Subcutaneous abdominal adipose tissue (tissue), 5 donors: ENCODE data around the gene C1orf53.

Experiments
- H3K27ac ChIP-seq: one replicate; pipeline ENCODE4 v1.7.0; 2013; ENCODE audit warnings: low read depth, mild to moderate bottlenecking, inconsistent platforms, low read length, moderate library complexity
- H3K27me3 ChIP-seq, 5 donors: one replicate each; pipeline ENCODE4 v1.7.0; 2013; ENCODE audit warnings: low read length in 5 of 5, inconsistent platforms in 1 of 5; ENCODE audit not compliant: control insufficient read depth in 5 of 5, insufficient read depth in 4 of 5
- H3K36me3 ChIP-seq, 5 donors: one replicate each; pipeline ENCODE4 v1.7.0; 2013; ENCODE audit warnings: low read length in 5 of 5; ENCODE audit not compliant: control insufficient read depth in 5 of 5, insufficient read depth in 5 of 5
- H3K4me1 ChIP-seq, 5 donors: one replicate each; pipeline ENCODE4 v1.7.0; 2013; ENCODE audit warnings: low read length in 5 of 5, mild to moderate bottlenecking in 3 of 5, moderate library complexity in 1 of 5; ENCODE audit not compliant: control insufficient read depth in 5 of 5, insufficient read depth in 5 of 5
- H3K4me3 ChIP-seq, 5 donors: one replicate each; pipeline ENCODE4 v1.7.0; 2013; ENCODE audit warnings: low read length in 5 of 5, low read depth in 1 of 5
- H3K9ac ChIP-seq, 5 donors: one replicate each; pipeline ENCODE4 v1.7.0; 2013; ENCODE audit warnings: low read length in 5 of 5, mild to moderate bottlenecking in 4 of 5, moderate library complexity in 3 of 5
- H3K9me3 ChIP-seq, 5 donors: one replicate each; pipeline ENCODE4 v1.7.0; 2013; ENCODE audit warnings: low read length in 5 of 5; ENCODE audit not compliant: control insufficient read depth in 5 of 5
- donor health status: healthy.
- donor health status: healthy.
- donor health status: healthy.
- donor health status: healthy.
- donor health status: healthy.

C1orf53 gene

GRCh38 chr1:197920067-197920396 is 17.6 kb downstream of the C1orf53 start:
- peaks cover 3 to 53% (median 47%) of the 10 kb centered on the region in 5 donors for H3K4me1 ChIP-seq
- no peaks in the 10 kb centered on the region for H3K36me3 ChIP-seq
- H3K9ac ChIP-seq, result no peak overlapping the region
- peak overlapping the region in 2 of 5 donors; percentile 22 to 28 for H3K4me3 ChIP-seq
- peaks cover 63 to 78% (median 75%) of the 10 kb centered on the region in 5 donors for H3K27me3 ChIP-seq
- no peak overlapping the region for H3K27ac ChIP-seq
- H3K9me3 ChIP-seq, result no peaks in the 10 kb centered on the region

GRCh38 chr1:197920414-197921117 is 18.1 kb downstream of the C1orf53 start:
- no peak overlapping the region for H3K4me3 ChIP-seq
- peaks cover 3 to 50% (median 43%) of the 10 kb centered on the region in 5 donors for H3K4me1 ChIP-seq
- H3K27me3 ChIP-seq, result peaks cover 58 to 73% (median 69%) of the 10 kb centered on the region in 5 donors
- no peaks in the 10 kb centered on the region for H3K9me3 ChIP-seq
- no peak overlapping the region for H3K9ac ChIP-seq
- no peak overlapping the region for H3K27ac ChIP-seq
- no peaks in the 10 kb centered on the region for H3K36me3 ChIP-seq

GRCh38 chr1:197921235-197922069 is 19.0 kb downstream of the C1orf53 start:
- Histone ChIP-seq H3K27me3 (peaks cover 49 to 67% (median 63%) of the 10 kb centered on the region in 5 donors), H3K4me1 (peaks cover 2 to 41% (median 34%) of the 10 kb centered on the region in 5 donors), H3K9ac (no peak overlapping the region), H3K27ac (no peak overlapping the region), H3K4me3 (peak overlapping the region in 2 of 5 donors; percentile 6 to 22), H3K36me3 (no peaks in the 10 kb centered on the region), H3K9me3 (no peaks in the 10 kb centered on the region)

GRCh38 chr1:197922070-197922390 is 19.6 kb downstream of the C1orf53 start:
- Histone ChIP-seq H3K27ac (no peak overlapping the region), H3K27me3 (peaks cover 43 to 65% (median 58%) of the 10 kb centered on the region in 5 donors), H3K9me3 (no peaks in the 10 kb centered on the region), H3K36me3 (no peaks in the 10 kb centered on the region), H3K4me1 (peaks cover 2 to 36% (median 29%) of the 10 kb centered on the region in 5 donors), H3K4me3 (no peak overlapping the region), H3K9ac (no peak overlapping the region)

- H3K4me3 ChIP-seq, result no peak overlapping the region
- no peaks in the 10 kb centered on the region for H3K9me3 ChIP-seq
- peaks cover 39 to 65% (median 54%) of the 10 kb centered on the region in 5 donors for H3K27me3 ChIP-seq
- H3K4me1 ChIP-seq, result peaks cover 2 to 26% (median 18%) of the 10 kb centered on the region in 5 donors
- no peak overlapping the region for H3K27ac ChIP-seq
- H3K9ac ChIP-seq, result no peak overlapping the region
- H3K36me3 ChIP-seq, result no peaks in the 10 kb centered on the region
Observed at GRCh38 chr1:197923038-197923437, 20.6 kb downstream of the C1orf53 start.

GRCh38 chr1:197924516-197925123 is 22.2 kb downstream of the C1orf53 start:
- Histone ChIP-seq H3K4me3 (no peak overlapping the region), H3K9me3 (no peaks in the 10 kb centered on the region), H3K36me3 (no peaks in the 10 kb centered on the region), H3K4me1 (peaks cover 0 to 12% (median 12%) of the 10 kb centered on the region in 5 donors), H3K9ac (no peak overlapping the region), H3K27ac (no peak overlapping the region), H3K27me3 (peaks cover 24 to 55% (median 42%) of the 10 kb centered on the region in 5 donors)

GRCh38 chr1:197927908-197928665 is 25.7 kb downstream of the C1orf53 start:
- Histone ChIP-seq H3K9me3 (no peaks in the 10 kb centered on the region), H3K27ac (no peak overlapping the region), H3K4me3 (no peak overlapping the region), H3K9ac (no peak overlapping the region), H3K36me3 (no peaks in the 10 kb centered on the region), H3K27me3 (peaks cover 9 to 39% (median 15%) of the 10 kb centered on the region in 5 donors), H3K4me1 (peaks cover 0 to 2% (median 0%) of the 10 kb centered on the region in 5 donors)

- Histone ChIP-seq H3K4me3 (no peak overlapping the region), H3K4me1 (peaks cover 0 to 2% (median 0%) of the 10 kb centered on the region in 5 donors), H3K9ac (no peak overlapping the region), H3K9me3 (no peaks in the 10 kb centered on the region), H3K27me3 (peaks cover 9 to 39% (median 20%) of the 10 kb centered on the region in 5 donors), H3K27ac (no peak overlapping the region), H3K36me3 (no peaks in the 10 kb centered on the region)
Observed at GRCh38 chr1:197928849-197929336, 26.5 kb downstream of the C1orf53 start.

GRCh38 chr1:197933016-197933415 is 30.6 kb downstream of the C1orf53 start:
- Histone ChIP-seq H3K9ac (no peak overlapping the region), H3K4me3 (no peak overlapping the region), H3K9me3 (no peaks in the 10 kb centered on the region), H3K4me1 (peaks cover 0 to 2% (median 0%) of the 10 kb centered on the region in 5 donors), H3K36me3 (no peaks in the 10 kb centered on the region), H3K27me3 (peaks cover 4 to 20% (median 12%) of the 10 kb centered on the region in 5 donors), H3K27ac (no peak overlapping the region)
